NCI-H1105 (cell line): ENCODE measurements around the gene USP6.
"Not testable (repeated sequence)": the region's sequence is repeated elsewhere in the genome, so short reads cannot be mapped to it uniquely, and the experiment has no call there.

Experiments
- DNase-seq: peaks from one replicate; lab custom pipeline; 2025; lab: John Stamatoyannopoulos, UW

USP6 gene

GRCh38 chr17:5135726-5136579 is 20.1 kb downstream of the USP6 start:
- no peak for DNase-seq

DNA sequence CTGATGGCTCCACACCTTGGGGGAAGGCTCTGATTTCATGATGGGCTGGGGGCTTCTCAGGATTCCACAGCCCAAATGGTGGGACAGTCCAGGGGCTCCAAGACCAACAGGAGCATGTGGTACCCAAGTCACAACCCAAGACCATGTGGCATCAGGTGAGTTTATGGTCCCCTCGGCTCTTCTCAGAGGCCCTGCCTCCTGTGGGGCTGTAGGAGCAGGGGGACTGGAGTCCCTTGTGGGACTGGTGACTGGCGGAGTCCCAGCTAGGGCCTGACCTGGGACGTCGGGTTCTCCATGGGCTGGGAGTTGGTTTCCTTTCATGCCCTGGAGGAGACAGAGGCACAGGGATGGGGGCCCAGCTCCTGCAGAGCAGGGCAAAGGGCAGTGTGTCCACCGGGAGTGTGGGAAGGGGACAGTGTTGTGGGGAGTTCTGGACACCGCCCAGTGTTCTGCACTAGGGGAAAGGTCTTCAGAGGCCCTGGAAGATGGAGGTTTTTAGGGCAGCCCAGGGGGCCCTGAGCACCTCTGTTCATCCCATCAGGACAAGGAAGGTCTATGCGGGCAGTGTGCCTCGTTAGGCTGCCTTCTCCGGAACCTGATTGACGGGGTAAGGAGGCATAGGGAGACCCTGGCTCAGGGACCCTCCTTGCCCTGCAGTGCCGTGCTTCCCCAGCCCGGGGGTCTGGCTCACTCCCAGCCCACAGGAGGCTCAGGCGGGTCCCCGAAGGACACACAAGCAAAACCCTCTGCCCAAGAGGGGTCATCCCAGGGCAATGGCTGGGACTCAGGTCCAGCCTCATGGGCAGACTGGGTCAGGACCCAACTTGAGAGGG is 21.0 kb downstream of the USP6 start:
- DNase-seq: not testable (repeated sequence)

- DNase-seq: not testable (repeated sequence)
Observed at GRCh38 chr17:5137511-5138197, 21.8 kb downstream of the USP6 start.

- not testable (repeated sequence) for DNase-seq
Observed at GRCh38 chr17:5138198-5138544, 22.3 kb downstream of the USP6 start.

DNA sequence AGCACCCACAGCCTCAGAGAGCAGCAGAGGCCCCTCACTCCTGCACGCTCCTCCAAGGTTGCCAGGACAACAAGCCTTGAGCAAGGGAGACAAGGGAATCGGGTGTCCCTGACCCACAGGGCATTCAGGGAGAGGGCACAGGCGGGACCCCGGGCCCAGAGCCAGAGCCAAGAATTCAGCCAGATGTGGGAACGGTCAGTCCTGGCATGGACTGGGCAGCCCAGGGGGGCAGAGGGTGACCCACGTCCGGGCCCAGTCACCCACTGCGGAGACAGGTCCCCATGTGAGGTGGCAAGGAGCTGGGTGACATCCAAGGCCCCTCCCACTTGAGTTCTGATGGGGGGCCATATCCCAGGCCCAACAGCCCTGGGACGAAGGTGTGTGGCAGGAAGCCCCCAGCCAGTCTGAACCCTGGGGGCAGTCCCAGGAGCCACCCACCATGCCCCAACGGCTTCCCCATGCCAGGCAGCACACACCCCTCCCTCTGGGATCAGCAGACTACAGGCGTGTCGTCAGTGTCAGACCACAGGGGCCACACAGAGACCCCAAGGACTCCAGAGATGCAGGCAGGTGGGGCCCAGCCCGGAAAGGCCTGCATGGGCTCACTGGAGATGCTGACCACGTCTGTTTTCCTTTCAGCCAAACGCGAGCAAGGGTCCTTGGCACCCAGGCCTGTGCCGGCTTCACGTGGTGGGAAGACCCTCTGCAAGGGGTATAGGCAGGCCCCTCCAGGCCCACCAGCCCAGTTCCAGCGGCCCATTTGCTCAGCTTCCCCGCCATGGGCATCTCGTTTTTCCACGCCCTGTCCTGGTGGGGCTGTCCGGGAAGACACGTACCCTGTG is 23.0 kb downstream of the USP6 start:
- no peak for DNase-seq

- no peak for DNase-seq
Observed at GRCh38 chr17:5139458-5139732, 23.6 kb downstream of the USP6 start.

DNA sequence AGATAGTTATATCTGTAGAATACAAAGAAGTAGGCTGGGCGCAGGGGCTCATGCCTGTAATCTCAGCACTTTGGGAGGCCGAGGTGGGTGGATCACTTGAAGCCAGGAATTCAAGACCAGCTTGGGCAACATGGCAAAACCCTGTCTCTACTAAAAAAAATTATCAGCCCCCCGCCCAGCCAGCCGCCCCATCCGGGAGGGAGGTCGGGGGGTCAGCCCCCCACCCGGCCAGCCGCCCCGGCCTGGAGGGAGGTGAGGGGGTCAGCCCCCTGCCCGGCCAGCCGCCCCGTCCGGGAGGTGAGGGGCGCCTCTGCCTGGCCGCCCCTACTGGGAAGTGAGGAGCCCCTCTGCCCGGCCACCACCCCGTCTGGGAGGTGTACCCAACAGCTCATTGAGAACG is 27.0 kb downstream of the USP6 start:
- DNase-seq: not testable (repeated sequence)

DNA sequence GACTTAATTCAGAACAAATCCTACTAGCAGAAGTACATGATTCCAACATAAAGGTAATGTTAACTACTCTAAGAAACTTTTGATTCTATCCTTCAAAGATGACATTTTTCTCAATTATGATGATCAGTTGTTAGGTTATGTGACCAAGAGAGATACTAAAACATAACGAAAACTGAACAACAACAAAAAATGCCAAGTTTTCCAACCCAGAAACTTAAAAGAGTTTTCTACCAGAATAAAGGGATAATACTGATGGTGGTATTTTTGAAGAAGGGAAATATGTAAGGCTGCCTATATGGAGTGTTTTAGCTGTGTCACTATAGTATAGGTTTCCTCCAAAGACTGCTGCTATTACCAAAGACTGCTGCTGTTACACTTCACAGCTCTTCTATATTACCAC is 30.3 kb downstream of the USP6 start:
- DNase-seq: not testable (repeated sequence)

DNA sequence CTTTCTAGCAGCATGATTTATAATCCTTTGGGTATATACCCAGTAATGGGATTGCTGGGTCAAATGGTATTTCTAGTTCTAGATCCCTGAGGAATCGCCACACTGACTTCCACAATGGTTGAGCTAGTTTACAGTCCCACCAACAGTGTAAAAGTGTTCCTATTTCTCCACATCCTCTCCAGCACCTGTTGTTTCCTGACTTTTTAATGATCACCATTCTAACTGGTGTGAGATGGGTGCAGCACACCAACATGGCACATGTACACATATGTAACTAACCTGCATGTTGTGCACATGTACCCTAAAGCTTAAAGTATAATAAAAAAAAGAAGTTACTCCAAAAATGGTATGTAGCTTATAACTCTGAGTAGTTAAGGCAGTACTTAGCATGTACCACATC is 44.9 kb downstream of the USP6 start:
- not testable (repeated sequence) for DNase-seq

GRCh38 chr17:5161793-5162192 is 46.0 kb downstream of the USP6 start:
- not testable (repeated sequence) for DNase-seq

DNA sequence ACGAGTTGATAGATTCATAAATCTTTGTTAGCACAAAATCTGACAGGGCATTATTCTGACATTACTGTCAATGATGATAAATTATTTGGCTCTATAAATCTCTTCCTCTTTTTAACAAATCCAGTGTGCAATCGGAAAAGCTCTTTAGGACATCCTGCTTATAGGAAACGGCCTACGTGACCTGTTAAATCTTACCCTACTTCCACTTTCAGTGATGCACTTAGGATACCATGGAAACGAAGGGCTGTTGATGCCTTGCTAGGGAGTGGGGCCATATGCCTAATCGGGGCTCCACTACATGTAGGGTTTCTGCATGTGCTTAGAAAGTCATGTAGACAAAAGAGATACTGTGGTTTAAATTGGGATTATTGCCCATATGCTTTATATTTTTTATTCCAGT is 48.6 kb downstream of the USP6 start:
- DNase-seq: no peak

GRCh38 chr17:5165791-5166564 is 50.1 kb downstream of the USP6 start:
- not testable (repeated sequence) for DNase-seq

GRCh38 chr17:5175027-5175426 is 59.2 kb downstream of the USP6 start:
- not testable (repeated sequence) for DNase-seq

DNA sequence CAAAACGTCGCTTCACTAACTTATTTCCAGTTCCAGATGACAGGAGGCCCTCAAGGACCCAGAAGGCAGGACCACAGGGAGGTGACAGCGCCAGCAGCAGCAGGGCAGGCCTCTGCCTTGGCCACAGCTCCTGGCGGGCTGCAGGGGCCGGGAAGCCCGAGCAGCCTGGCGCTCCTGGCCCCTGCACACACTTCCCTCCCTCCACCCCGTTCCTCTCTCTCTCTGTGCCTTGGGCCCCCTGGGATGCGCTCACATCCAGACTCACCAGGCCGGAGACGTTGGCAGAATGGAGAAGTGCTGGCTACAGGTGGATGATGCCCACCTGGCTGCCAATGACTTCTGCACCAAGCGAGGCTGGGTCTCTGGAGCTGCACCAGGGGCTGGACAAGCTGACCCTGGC is 63.2 kb downstream of the USP6 start:
- DNase-seq: no peak

DNA sequence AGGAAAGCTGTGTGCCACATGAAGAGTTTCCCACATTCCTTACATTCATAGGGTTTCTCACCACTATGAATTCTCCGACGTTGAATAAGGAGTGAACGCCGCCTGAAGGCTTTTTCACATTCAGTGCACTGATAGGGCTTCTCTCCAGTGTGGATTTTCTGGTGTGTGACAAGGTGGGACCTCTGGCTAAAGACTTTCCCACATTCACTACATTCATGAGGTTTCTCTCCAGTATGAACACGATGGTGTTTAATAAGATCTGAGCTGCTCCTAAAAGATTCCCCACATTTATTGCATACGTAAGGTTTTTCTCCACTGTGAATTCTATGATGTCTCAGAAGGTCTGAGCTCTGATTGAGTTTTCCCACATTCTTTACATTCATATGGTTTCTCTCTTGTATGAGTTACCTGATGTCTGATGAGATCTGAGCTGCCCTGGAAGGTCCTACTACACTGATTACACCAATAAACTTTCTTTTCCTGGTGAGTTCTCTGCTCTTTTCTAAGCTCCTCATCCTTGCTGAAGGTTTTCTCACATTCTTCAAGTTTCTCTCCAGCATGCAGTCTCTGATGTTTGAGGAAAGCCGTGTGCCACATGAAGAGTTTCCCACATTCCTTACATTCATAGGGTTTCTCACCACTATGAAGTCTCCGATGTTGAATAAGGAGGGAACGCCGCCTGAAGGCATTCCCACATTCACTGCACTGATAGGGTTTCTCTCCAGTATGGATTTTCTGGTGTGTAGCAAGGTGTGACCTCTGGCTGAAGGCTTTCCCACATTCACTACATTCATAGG is 65.9 kb downstream of the USP6 start:
- no peak for DNase-seq

DNA sequence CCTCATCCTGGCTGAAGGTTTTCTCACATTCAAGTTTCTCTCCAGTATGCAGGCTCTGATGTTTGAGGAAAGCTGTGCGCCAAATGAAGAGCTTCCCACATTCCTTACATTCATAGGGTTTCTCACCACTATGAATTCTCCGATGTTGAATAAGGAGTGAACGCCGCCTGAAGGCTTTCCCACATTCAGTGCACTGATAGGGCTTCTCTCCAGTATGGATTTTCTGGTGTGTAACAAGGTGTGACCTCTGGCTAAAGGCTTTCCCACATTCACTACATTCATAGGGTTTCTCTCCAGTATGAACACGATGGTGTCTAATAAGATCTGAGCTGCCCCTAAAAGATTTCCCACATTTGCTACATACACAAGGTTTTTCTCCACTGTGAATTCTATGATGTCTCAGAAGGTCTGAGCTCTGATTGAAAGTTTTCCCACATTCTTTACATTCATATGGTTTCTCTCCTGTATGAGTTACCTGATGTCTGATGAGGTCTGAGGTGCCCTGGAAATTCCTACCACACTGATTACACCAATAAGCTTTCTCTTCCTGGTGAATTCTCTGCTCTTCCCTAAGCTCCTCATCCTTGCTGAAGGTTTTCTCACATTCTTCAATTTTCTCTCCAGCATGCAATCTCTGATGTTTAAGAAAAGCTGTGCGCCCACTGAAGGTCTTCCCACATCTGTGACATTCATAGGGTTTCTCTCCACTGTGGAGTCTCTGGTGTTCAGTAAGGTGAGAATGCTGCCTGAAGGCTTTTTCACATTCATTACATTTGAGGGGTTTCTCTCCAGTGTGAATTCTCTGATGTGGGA is 67.0 kb downstream of the USP6 start:
- DNase-seq: no peak

- DNase-seq: no peak
Observed at GRCh38 chr17:5183410-5183793, 67.6 kb downstream of the USP6 start.

GRCh38 chr17:5184288-5184687 is 68.5 kb downstream of the USP6 start:
- DNase-seq: no peak
